GM12892 (cell line): Measurements from ENCODE around the gene PDE4B.

ENCODE experiments used
- POLR2A ChIP-seq: IDR thresholded peaks from 2 replicates; pipeline ENCODE4 v1.6.1; 2011; ENCODE audit warnings: low read depth, low read length, control low read depth
- TAF1 ChIP-seq: IDR thresholded peaks from 2 replicates; pipeline ENCODE4 v1.6.1; 2011; ENCODE audit warnings: low read depth, mild to moderate bottlenecking, control low read depth, low read length, borderline replicate concordance

GRCh38 chr1:65942476-65942875 lies 149.8 kb downstream of the PDE4B start:
- no peak for TF ChIP-seq TAF1
- no peak for TF ChIP-seq POLR2A
